MCF 10A (cell line): ENCODE measurements around the gene VARS1. TPM values are rescaled to one million over a fixed set of nuclear protein-coding genes. Genes with fewer than 3 reads are reported as not detected.

Experiments
- BruUV-seq: library from RNA; stranded (reverse); fragments of 400-500 nt; replicated peaks from 2 replicates; lab custom pipeline; 2021; lab: Mats Ljungman, UMichigan
- CTCF ChIA-PET: fragments of 300-600 bp; sonication (Branson Sonifier 250); formaldehyde crosslinking; extraction: SDS; loops from one replicate; lab custom pipeline; 2021; ENCODE audit warnings: antibody characterized with exemption, inconsistent platforms; lab: Yijun Ruan, JAX
- POLR2A ChIA-PET: fragments of 300-600, 350-650 bp; sonication (Branson Sonifier 250); formaldehyde crosslinking; extraction: SDS; loops from one replicate; lab custom pipeline; 2020; ENCODE audit warnings: antibody characterized with exemption, inconsistent platforms; lab: Yijun Ruan, JAX
- DNase-seq: peaks from one replicate; pipeline ENCODE4 v3.0.0-alpha.2; 2018; ENCODE audit not compliant: unreplicated experiment
- H3K27ac Mint-ChIP-seq: one replicate; pipeline ENCODE4 v1.8.0; 2022; ENCODE audit warnings: mild to moderate bottlenecking, low read depth, mixed read lengths; ENCODE audit not compliant: unreplicated experiment
- H3K27me3 Mint-ChIP-seq: one replicate; pipeline ENCODE4 v1.8.0; 2022; ENCODE audit warnings: mixed read lengths; ENCODE audit not compliant: insufficient read depth, unreplicated experiment
- H3K36me3 Mint-ChIP-seq: one replicate; pipeline ENCODE4 v1.8.0; 2022; ENCODE audit warnings: mild to moderate bottlenecking, moderate library complexity, mixed read lengths; ENCODE audit not compliant: insufficient read depth, unreplicated experiment
- H3K4me1 Mint-ChIP-seq: one replicate; pipeline ENCODE4 v1.8.0; 2022; ENCODE audit warnings: mixed read lengths; ENCODE audit not compliant: insufficient read depth, unreplicated experiment
- H3K4me3 Mint-ChIP-seq: one replicate; pipeline ENCODE4 v1.8.0; 2022; ENCODE audit warnings: mild to moderate bottlenecking, moderate library complexity, mixed read lengths; ENCODE audit not compliant: unreplicated experiment
- H3K9me3 Mint-ChIP-seq: one replicate; pipeline ENCODE4 v1.8.0; 2022; ENCODE audit warnings: mixed read lengths; ENCODE audit not compliant: unreplicated experiment
- CTCF ChIP-seq: fragments of 200-600 bp; IDR thresholded peaks from one replicate; pipeline ENCODE4 v1.8.0; 2022; ENCODE audit warnings: antibody characterized with exemption, mild to moderate bottlenecking; ENCODE audit not compliant: unreplicated experiment
- intact Hi-C: fragments of 100-400 bp; cut with micrococcal nuclease; formaldehyde crosslinking; loops from 2 replicates; pipeline ENCODE4 v1.14.1; 2022
- total RNA-seq: library from RNA; stranded (reverse); gene quantifications from 2 replicates; pipeline ENCODE4 v1.2.3, GENCODE V29; 2022

VARS1 gene
- total RNA-seq, 1 experiment from 2014 or later, result 200 TPM

GRCh38 chr6:31749301-31750036, 46.1 kb downstream of the VARS1 start:
- Mint-ChIP-seq H3K27me3 (no peaks in the 10 kb centered on the region), H3K4me1 (peaks cover 10% of the 10 kb centered on the region), H3K36me3 (peaks cover 10% of the 10 kb centered on the region), H3K27ac (peak overlapping the region; percentile 82), H3K9me3 (no peaks in the 10 kb centered on the region), H3K4me3 (no peak overlapping the region)
- intact Hi-C loops, result no loop called here
- ChIA-PET CTCF (interaction anchor here (1.0 kb wide), 1 partner anchor 42 kb away, joined by 4 read pairs; no protein-coding TSS in a partner anchor), POLR2A (interaction anchor here (0.6 to 1.6 kb wide), 6 partner anchors 8 to 439 kb away, joined by 3 to 8 read pairs (median 3); partner anchors contain the start of gene MSH5)
- no peak for DNase-seq
- BruUV-seq, result no TSS peak
- no peak for TF ChIP-seq CTCF

Other genes with a start within 250 kb of the VARS1 start
- 1.2 and 2.4 TPM in 2 replicates for gene ATP6V1G2, start 249.1 kb downstream of the VARS1 start, total RNA-seq
- gene NFKBIL1, start 248.1 kb downstream of the VARS1 start, total RNA-seq, result 25.2 and 30.3 TPM in 2 replicates
- gene LTA, start 223.5 kb downstream of the VARS1 start, total RNA-seq, result not detected in 2 replicates
- not detected in 2 replicates for gene TNF, start 220.2 kb downstream of the VARS1 start, total RNA-seq
- 0.37 TPM in 1 of 2 replicates, not detected in the other for gene LTB, start 213.3 kb downstream of the VARS1 start, total RNA-seq
- not detected in 2 replicates for gene LST1, start 209.5 kb downstream of the VARS1 start, total RNA-seq
- gene NCR3, start 202.7 kb downstream of the VARS1 start, total RNA-seq, result not detected in 2 replicates
- gene AIF1, start 180.5 kb downstream of the VARS1 start, total RNA-seq, result not detected in 2 replicates
- gene PRRC2A, start 175.0 kb downstream of the VARS1 start, total RNA-seq, result 247 and 266 TPM in 2 replicates
- 290 and 291 TPM in 2 replicates for gene BAG6, start 143.1 kb downstream of the VARS1 start, total RNA-seq
- 5.0 and 5.2 TPM in 2 replicates for gene APOM, start 139.9 kb downstream of the VARS1 start, total RNA-seq
- gene C6orf47, start 135.0 kb downstream of the VARS1 start, total RNA-seq, result 15.5 and 16.6 TPM in 2 replicates
- gene GPANK1, start 130.8 kb downstream of the VARS1 start, total RNA-seq, result 13.0 and 13.6 TPM in 2 replicates
- 197 and 209 TPM in 2 replicates for gene CSNK2B, start 129.7 kb downstream of the VARS1 start, total RNA-seq
- 14.4 and 16.0 TPM in 2 replicates for gene LY6G5B, start 125.8 kb downstream of the VARS1 start, total RNA-seq
- 0.64 and 1.4 TPM in 2 replicates for gene LY6G5C, start 114.7 kb downstream of the VARS1 start, total RNA-seq
- 32.1 and 42.7 TPM in 2 replicates for gene ABHD16A, start 92.4 kb downstream of the VARS1 start, total RNA-seq
- not detected in 2 replicates for gene LY6G6F, start 88.9 kb downstream of the VARS1 start, total RNA-seq
- gene LY6G6D, start 80.4 kb downstream of the VARS1 start, total RNA-seq, result not detected in 2 replicates
- 0.32 TPM in 1 of 2 replicates, not detected in the other for gene LY6G6C, start 74.0 kb downstream of the VARS1 start, total RNA-seq
- gene MPIG6B, start 72.4 kb downstream of the VARS1 start, total RNA-seq, result not detected in 2 replicates
- 8.5 and 13.5 TPM in 2 replicates for gene DDAH2, start 66.5 kb downstream of the VARS1 start, total RNA-seq
- gene CLIC1, start 59.2 kb downstream of the VARS1 start, total RNA-seq, result 511 and 632 TPM in 2 replicates
- 36.6 and 43.1 TPM in 2 replicates for gene MSH5, start 55.7 kb downstream of the VARS1 start, total RNA-seq
- gene SAPCD1, start 33.1 kb downstream of the VARS1 start, total RNA-seq, result 4.3 and 5.1 TPM in 2 replicates
- 2.0 and 3.1 TPM in 2 replicates for gene VWA7, start 18.4 kb downstream of the VARS1 start, total RNA-seq
- 36.9 and 47.4 TPM in 2 replicates for gene LSM2, start 11.2 kb upstream of the VARS1 start, total RNA-seq
- 0.35 and 0.79 TPM in 2 replicates for gene HSPA1L, start 19.5 kb upstream of the VARS1 start, total RNA-seq
- gene HSPA1A, start 19.8 kb upstream of the VARS1 start, total RNA-seq, result 20.3 and 34.0 TPM in 2 replicates
- 29.8 and 51.6 TPM in 2 replicates for gene HSPA1B, start 32.0 kb upstream of the VARS1 start, total RNA-seq
- 19.7 and 43.8 TPM in 2 replicates for gene NEU1, start 67.1 kb upstream of the VARS1 start, total RNA-seq
- gene SLC44A4, start 83.2 kb upstream of the VARS1 start, total RNA-seq, result not detected in 2 replicates
- 20.2 and 21.8 TPM in 2 replicates for gene EHMT2, start 101.9 kb upstream of the VARS1 start, total RNA-seq
- gene ZBTB12, start 106.3 kb upstream of the VARS1 start, total RNA-seq, result 3.6 and 4.0 TPM in 2 replicates
- gene C2, start 132.0 kb upstream of the VARS1 start, total RNA-seq, result not detected in 2 replicates
- 24.5 and 24.6 TPM in 2 replicates for gene CFB, start 150.3 kb upstream of the VARS1 start, total RNA-seq
- 90.7 and 113 TPM in 2 replicates for gene NELFE, start 163.2 kb upstream of the VARS1 start, total RNA-seq
- gene SKIC2, start 163.4 kb upstream of the VARS1 start, total RNA-seq, result 53.1 and 66.2 TPM in 2 replicates
- gene DXO, start 176.4 kb upstream of the VARS1 start, total RNA-seq, result 39.1 and 41.4 TPM in 2 replicates
- gene C4A, start 186.3 kb upstream of the VARS1 start, total RNA-seq, result 7.7 and 16.2 TPM in 2 replicates
- 7.7 and 12.7 TPM in 2 replicates for gene C4B, start 219.0 kb upstream of the VARS1 start, total RNA-seq
- gene CYP21A2, start 242.7 kb upstream of the VARS1 start, total RNA-seq, result 0.33 and 0.88 TPM in 2 replicates